A549 (cell line): ENCODE data around the gene CTNNAL1.

Source experiments
- CTCF ChIP-seq: fragments of >200 bp; sonication (Bioruptor Twin); formaldehyde crosslinking; IDR thresholded peaks from 3 replicates; pipeline ENCODE4 v1.5.1; 2016
- HOXB13 ChIP-seq: fragments of 250-450 bp; sonication (Bioruptor Pico); IDR thresholded peaks from 2 replicates; pipeline ENCODE4 v1.5.0; 2020; ENCODE audit warnings: low read depth, mild to moderate bottlenecking, moderate library complexity
- JUNB ChIP-seq: fragments of >200 bp; sonication (Bioruptor Twin); formaldehyde crosslinking; IDR thresholded peaks from 2 replicates; pipeline ENCODE4 v1.6.1; 2016
- MAX ChIP-seq: IDR thresholded peaks from 2 replicates; pipeline ENCODE4 v1.6.1; 2012
- NPAS2 ChIP-seq: fragments of 250-450 bp; sonication (Bioruptor Pico); IDR thresholded peaks from 2 replicates; pipeline ENCODE4 v1.8.0; 2022; ENCODE audit warnings: mild to moderate bottlenecking, moderate library complexity, borderline replicate concordance
- ZFP36 ChIP-seq: fragments of 450-650 bp; IDR thresholded peaks from 2 replicates; pipeline ENCODE4 v1.6.1; 2014; ENCODE audit warnings: borderline replicate concordance; ENCODE audit not compliant: partially characterized antibody

GRCh38 chr9:108924466-108924865 lies 88.8 kb downstream of the CTNNAL1 start:
- no peak for TF ChIP-seq MAX
- TF ChIP-seq ZFP36: no peak
- no peak for TF ChIP-seq HOXB13 (CRISPR knock-in tag)
- TF ChIP-seq CTCF: no peak
- no peak for TF ChIP-seq JUNB
- no peak for TF ChIP-seq NPAS2
